Stimulated activated CD4-positive, alpha-beta T cell treated with anti-CD3 and anti-CD28 coated beads, Interleukin-1b, Interleukin-23, amount 100 ng/mL, for 1 hour (primary cell): ENCODE measurements around the gene MYO6.
"Not testable (repeated sequence)": the region's sequence is repeated elsewhere in the genome, so short reads cannot be mapped to it uniquely, and the experiment has no call there.

Source experiments
- DNase-seq, 2 donors: peaks; one replicate each; pipeline ENCODE4 v3.0.0-alpha.2; 2020; ENCODE audit warnings: low read depth in 2 of 2

The MYO6 gene

GRCh38 chr6:75892384-75892783 lies 143.3 kb downstream of the MYO6 start:
- DNase-seq = no peak

- DNase-seq = no peak
Observed at GRCh38 chr6:75893058-75893775, 144.2 kb downstream of the MYO6 start.

GRCh38 chr6:75893776-75894152 lies 144.7 kb downstream of the MYO6 start:
- DNase-seq = no peak

- no peak for DNase-seq
Observed at GRCh38 chr6:75896526-75896925, 147.5 kb downstream of the MYO6 start.

GRCh38 chr6:75900216-75900615 lies 151.2 kb downstream of the MYO6 start:
- DNase-seq = not testable (repeated sequence)

- DNase-seq = not testable (repeated sequence)
Observed at GRCh38 chr6:75905129-75905528, 156.1 kb downstream of the MYO6 start.

GRCh38 chr6:75906871-75907270 lies 157.8 kb downstream of the MYO6 start:
- no peak for DNase-seq

GRCh38 chr6:75907444-75907843 lies 158.4 kb downstream of the MYO6 start:
- no peak for DNase-seq

- DNase-seq = no peak
Observed at GRCh38 chr6:75913040-75913439, 164.0 kb downstream of the MYO6 start.

GRCh38 chr6:75922226-75922625 lies 173.2 kb downstream of the MYO6 start:
- no peak for DNase-seq

- no peak for DNase-seq
Observed at GRCh38 chr6:75926293-75927168, 177.5 kb downstream of the MYO6 start.

GRCh38 chr6:75931011-75931680 lies 182.1 kb downstream of the MYO6 start:
- no peak for DNase-seq

- DNase-seq = no peak
Observed at GRCh38 chr6:75932067-75932466, 183.0 kb downstream of the MYO6 start.

- DNase-seq = no peak
Observed at GRCh38 chr6:75933387-75933975, 184.4 kb downstream of the MYO6 start.

- DNase-seq = no peak
Observed at GRCh38 chr6:75934643-75935472, 185.8 kb downstream of the MYO6 start.

GRCh38 chr6:75935473-75935793 lies 186.4 kb downstream of the MYO6 start:
- no peak for DNase-seq

GRCh38 chr6:75936682-75937081 lies 187.6 kb downstream of the MYO6 start:
- DNase-seq = no peak

- no peak for DNase-seq
Observed at GRCh38 chr6:75937846-75938245, 188.8 kb downstream of the MYO6 start.

GRCh38 chr6:75940564-75940963 lies 191.5 kb downstream of the MYO6 start:
- no peak for DNase-seq

- DNase-seq = no peak
Observed at GRCh38 chr6:75941509-75941908, 192.5 kb downstream of the MYO6 start.

- DNase-seq = no peak
Observed at GRCh38 chr6:75943381-75943780, 194.3 kb downstream of the MYO6 start.
